ENCODE results near the gene AGK.
A peak's percentile ranks its signal among the peaks of the same experiment; 100 is the strongest.

Gene AGK

DNA sequence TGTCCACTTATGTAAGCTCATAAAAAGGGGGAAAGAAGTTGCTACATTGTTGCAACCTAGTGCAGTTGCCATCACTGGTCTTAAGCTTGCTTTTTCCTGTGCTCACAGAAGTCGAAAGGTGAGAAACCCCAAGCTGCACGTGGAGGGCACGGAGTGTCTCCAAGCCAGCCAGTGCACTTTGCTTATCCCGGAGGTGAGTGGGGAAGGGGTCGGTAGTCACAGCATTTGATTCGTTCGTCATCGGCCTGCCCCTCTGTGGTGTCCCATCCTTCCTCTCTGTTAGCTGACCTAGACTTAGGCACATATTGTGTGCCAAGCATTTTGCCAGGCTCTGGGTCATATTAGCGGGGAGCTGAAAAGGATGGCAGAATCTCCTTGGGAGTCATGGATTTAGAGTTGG is 100.2 kb downstream of the AGK start:
- TF ChIP-seq CTCF (IDR thresholded peaks at IDR 0.05; ENCODE audit: insufficient read depth, missing control alignments), result no peak

DNA sequence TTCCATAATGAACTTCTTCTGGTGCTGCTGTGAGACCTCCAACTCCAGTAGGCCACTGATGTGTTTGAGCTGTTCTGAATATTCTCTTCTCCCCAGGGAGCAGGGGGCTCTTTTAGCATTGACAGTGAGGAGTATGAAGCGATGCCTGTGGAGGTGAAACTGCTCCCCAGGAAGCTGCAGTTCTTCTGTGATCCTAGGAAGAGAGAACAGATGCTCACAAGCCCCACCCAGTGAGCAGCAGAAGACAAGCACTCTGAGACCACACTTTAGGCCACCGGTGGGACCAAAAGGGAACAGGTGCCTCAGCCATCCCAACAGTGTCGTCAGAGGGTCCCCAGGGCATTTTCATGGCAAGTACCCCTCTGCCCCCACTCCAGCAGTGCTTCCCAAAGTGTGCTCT is 101.5 kb downstream of the AGK start:
- FAIRE-seq, result no peak

More for the DNA sequence above, 100.2 kb downstream of the AGK start:
- FAIRE-seq (no peak), DNase-seq (ENCODE audit: insufficient read length, low spot score) (no peak)

GRCh38 chr7:141654551-141654950 is 103.3 kb downstream of the AGK start:
- peak; percentile 48 for DNase-seq (ENCODE audit: insufficient read length, low spot score)
- TF ChIP-seq CTCF (IDR thresholded peaks at IDR 0.05; ENCODE audit: insufficient read depth, missing control alignments), result peak; percentile 90
- FAIRE-seq, result peak; percentile 66

More for the DNA sequence above, 101.5 kb downstream of the AGK start:
- no peak for DNase-seq (ENCODE audit: insufficient read length, low spot score)
- no peak for TF ChIP-seq CTCF (IDR thresholded peaks at IDR 0.05; ENCODE audit: insufficient read depth, missing control alignments)

- DNase-seq (ENCODE audit: insufficient read length, low spot score) (no peak), FAIRE-seq (no peak)
- no peak for TF ChIP-seq CTCF (IDR thresholded peaks at IDR 0.05; ENCODE audit: insufficient read depth, missing control alignments)
These were observed 108.3 kb downstream of the AGK start for GRCh38 chr7:141659501-141659900.

GRCh38 chr7:141660259-141660658 is 109.0 kb downstream of the AGK start:
- DNase-seq (ENCODE audit: insufficient read length, low spot score), result no peak
- no peak for FAIRE-seq
- TF ChIP-seq CTCF (IDR thresholded peaks at IDR 0.05; ENCODE audit: insufficient read depth, missing control alignments), result no peak

- FAIRE-seq, result no peak
- TF ChIP-seq CTCF (IDR thresholded peaks at IDR 0.05; ENCODE audit: insufficient read depth, missing control alignments), result no peak
- DNase-seq (ENCODE audit: insufficient read length, low spot score), result no peak
These were observed 112.1 kb downstream of the AGK start for GRCh38 chr7:141663081-141663849.

DNA sequence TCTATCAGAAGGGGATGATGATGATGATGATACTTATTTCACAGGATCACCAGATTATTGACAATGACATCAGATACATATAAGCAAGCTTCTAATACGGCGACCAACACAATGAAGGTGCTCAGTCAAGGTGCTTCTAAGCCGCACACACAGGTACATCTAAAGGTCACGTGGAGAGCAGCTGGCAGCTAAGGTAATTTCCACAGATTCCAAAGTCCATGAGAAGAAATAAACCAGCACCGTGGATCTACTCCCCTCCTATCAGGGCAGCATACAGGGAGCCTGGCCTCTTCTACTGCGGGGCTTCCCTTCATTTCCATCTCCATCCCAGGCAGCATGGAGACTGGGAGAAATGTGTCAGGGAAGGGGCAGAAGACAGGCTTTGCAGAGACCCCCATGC is 113.2 kb downstream of the AGK start:
- no peak for TF ChIP-seq CTCF (IDR thresholded peaks at IDR 0.05; ENCODE audit: insufficient read depth, missing control alignments)
- no peak for FAIRE-seq
- no peak for DNase-seq (ENCODE audit: insufficient read length, low spot score)
